Right atrium auricular region (tissue), 2 donors: ENCODE results near the gene MXRA5. TPM values are rescaled to one million over a fixed set of nuclear protein-coding genes. Genes with fewer than 3 reads are reported as not detected.
"Not testable (repeated sequence)": the region's sequence is repeated elsewhere in the genome, so short reads cannot be mapped to it uniquely, and the experiment has no call there.

ENCODE experiments used
- DNase-seq: peaks from one replicate; pipeline ENCODE4 v3.0.0-alpha.2; 2019; ENCODE audit warnings: low spot score
- H3K27ac ChIP-seq, 2 donors: fragments of 200-600 bp; sonication (generic); 1 replicate in 1 of 2; 2 replicates in 1 of 2; pipeline ENCODE4 v1.5.1; 2016 to 2019
- H3K27me3 ChIP-seq, 2 donors: fragments of 200-600 bp; sonication (generic); one replicate each; pipeline versions ENCODE4 v1.5.1 to v1.6.0; 2017 to 2019
- H3K36me3 ChIP-seq: fragments of 200-600 bp; sonication (generic); one replicate; pipeline ENCODE4 v1.5.1; 2016
- H3K4me1 ChIP-seq, 2 donors: fragments of 200-600 bp; sonication (generic); one replicate each; pipeline versions ENCODE4 v1.5.1 to v1.6.0; 2017 to 2019
- H3K4me3 ChIP-seq, 2 donors: fragments of 200-600 bp; sonication (generic); 1 replicate in 1 of 2; 2 replicates in 1 of 2; pipeline ENCODE4 v1.5.1; 2017 to 2019; ENCODE audit warnings: mild to moderate bottlenecking in 1 of 2, moderate library complexity in 1 of 2
- H3K9me3 ChIP-seq, 2 donors: fragments of 200-600 bp; sonication (generic); one replicate each; pipeline ENCODE4 v1.5.1; 2019
- CTCF ChIP-seq, 2 donors: fragments of 200-600 bp; sonication (generic); IDR thresholded peaks; one replicate each; pipeline ENCODE4 v1.5.1; 2019; ENCODE audit warnings: antibody characterized with exemption in 2 of 2
- total RNA-seq, 2 donors: library from RNA; depleted of rRNA; stranded (reverse); fragments of >200 nt; gene quantifications; one replicate each; pipeline ENCODE4 v1.1.0, GENCODE V29; 2016

The MXRA5 gene
- total RNA-seq, 2 donors from 2014 or later = 1.2 to 4.2 TPM

GRCh38 chrX:3371163-3371562, 24.7 kb upstream of the MXRA5 start:
- Histone ChIP-seq H3K9me3 (no peaks in the 10 kb centered on the region), H3K4me1 (no peaks in the 10 kb centered on the region), H3K4me3 (no peak overlapping the region), H3K27ac (no peak overlapping the region), H3K27me3 (no peaks in the 10 kb centered on the region), H3K36me3 (no peaks in the 10 kb centered on the region)
- no peak for DNase-seq
- TF ChIP-seq CTCF (IDR thresholded peaks at IDR 0.05) = no peak

- DNase-seq = no peak
- Histone ChIP-seq H3K9me3 (no peaks in the 10 kb centered on the region), H3K27ac (no peak overlapping the region), H3K4me3 (no peak overlapping the region), H3K27me3 (no peaks in the 10 kb centered on the region), H3K4me1 (no peaks in the 10 kb centered on the region), H3K36me3 (no peaks in the 10 kb centered on the region)
- TF ChIP-seq CTCF (IDR thresholded peaks at IDR 0.05) = no peak
Measured at GRCh38 chrX:3370656-3371055, 24.2 kb upstream of the MXRA5 start.

GRCh38 chrX:3362956-3363355, 16.5 kb upstream of the MXRA5 start:
- no peak overlapping the region for H3K4me3 ChIP-seq
- no peaks in the 10 kb centered on the region for H3K9me3 ChIP-seq
- H3K27ac ChIP-seq = no peak overlapping the region
- H3K36me3 ChIP-seq = no peaks in the 10 kb centered on the region
- no peak for TF ChIP-seq CTCF (IDR thresholded peaks at IDR 0.05)
- no peaks in the 10 kb centered on the region for H3K4me1 ChIP-seq
- no peak for DNase-seq
- H3K27me3 ChIP-seq = no peaks in the 10 kb centered on the region

- H3K36me3 ChIP-seq = no peaks in the 10 kb centered on the region
- no peaks in the 10 kb centered on the region for H3K4me1 ChIP-seq
- no peak overlapping the region for H3K27ac ChIP-seq
- DNase-seq = no peak
- no peak for TF ChIP-seq CTCF (IDR thresholded peaks at IDR 0.05)
- H3K9me3 ChIP-seq = no peaks in the 10 kb centered on the region
- H3K27me3 ChIP-seq = no peaks in the 10 kb centered on the region
- H3K4me3 ChIP-seq = no peak overlapping the region
Measured at GRCh38 chrX:3360881-3361280, 14.4 kb upstream of the MXRA5 start.

GRCh38 chrX:3352741-3353140, 6.3 kb upstream of the MXRA5 start:
- DNase-seq, H3K4me3 ChIP-seq, H3K36me3 ChIP-seq, H3K27ac ChIP-seq, H3K27me3 ChIP-seq, H3K4me1 ChIP-seq, H3K9me3 ChIP-seq: not testable (repeated sequence)

GRCh38 chrX:3351276-3351675, 4.8 kb upstream of the MXRA5 start:
- Histone ChIP-seq H3K36me3 (no peaks in the 10 kb centered on the region), H3K27me3 (peaks cover 0 to 2% of the 10 kb centered on the region in 2 donors), H3K9me3 (peaks cover 0 to 4% of the 10 kb centered on the region in 2 donors), H3K4me1 (no peaks in the 10 kb centered on the region), H3K27ac (no peak overlapping the region), H3K4me3 (no peak overlapping the region)
- DNase-seq = no peak
- TF ChIP-seq CTCF (IDR thresholded peaks at IDR 0.05) = no peak
